ENCODE data around the gene PCSK7. TPM values are rescaled to one million over a fixed set of nuclear protein-coding genes. Genes with fewer than 3 reads are reported as not detected.

PCSK7 gene
- total and polyA plus RNA-seq, 2 donors (not counting 3 experiments of a cell fraction or from before 2014, with no cell fraction given): 40.8 to 72.7 TPM

DNA sequence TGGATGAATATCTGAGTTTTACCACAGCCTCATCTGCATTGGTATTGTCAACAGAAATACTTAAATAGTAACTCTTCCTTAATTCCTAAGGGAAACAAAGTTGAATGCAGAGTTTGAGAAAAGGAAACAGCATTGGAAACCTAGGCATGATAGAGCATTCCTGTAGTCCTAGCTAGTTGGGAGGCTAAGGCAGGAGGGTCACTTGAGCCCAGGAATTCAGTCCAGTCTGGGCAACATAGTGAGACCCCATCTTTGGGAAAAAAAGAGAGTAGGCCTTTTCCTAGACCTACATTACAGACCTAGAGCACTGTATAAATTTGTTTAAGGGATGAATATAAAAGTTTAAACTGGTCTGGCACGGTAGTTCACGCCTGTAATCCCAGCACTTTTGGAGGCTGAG lies 74.4 kb downstream of the PCSK7 start:
- Histone ChIP-seq H3K4me3 (replicated peaks in 1 of 3; ENCODE audit: insufficient read depth in 1 of 3, low read depth in 1 of 3, low read length in 3 of 3) (no peak overlapping the region), H3K27me3 (ENCODE audit: control insufficient read depth in 2 of 2, insufficient read depth in 2 of 2, low read length in 2 of 2) (no peaks in the 10 kb centered on the region), H3K79me2 (ENCODE audit: control insufficient read depth, insufficient read depth, low read length) (peaks cover 76% of the 10 kb centered on the region), H3K9ac (replicated peaks; ENCODE audit: extremely low read depth, insufficient read depth, low read length) (no peak overlapping the region), H3K4me1 (ENCODE audit: control insufficient read depth, extremely low read depth, insufficient read depth, low read length) (no peaks in the 10 kb centered on the region), H4K20me1 (replicated peaks; ENCODE audit: control insufficient read depth, extremely low read depth, insufficient read depth, low read length) (peaks cover 9% of the 10 kb centered on the region), H2AFZ (ENCODE audit: low read depth, low read length) (no peak overlapping the region), H3K9me1 (replicated peaks; ENCODE audit: control insufficient read depth, extremely low read depth, insufficient read depth, low read length) (no peaks in the 10 kb centered on the region), H3K27ac (ENCODE audit: insufficient read depth, low read depth, low read length) (no peak overlapping the region), H3K36me3 (ENCODE audit: control insufficient read depth in 2 of 2, extremely low read depth in 1 of 2, insufficient read depth in 2 of 2, low read length in 2 of 2) (peaks cover 10 to 18% of the 10 kb centered on the region in 2 experiments), H3K4me2 (ENCODE audit: insufficient read depth, low read length) (no peak overlapping the region), H3K9me3 (replicated peaks; ENCODE audit: control insufficient read depth, insufficient read depth, low read length) (no peaks in the 10 kb centered on the region)
- BruUV-seq (replicated peaks): no TSS peak
- no peak for FAIRE-seq
- intact Hi-C loops (cut with micrococcal nuclease) (no loop called here), dilution Hi-C loops (cut with MboI; ENCODE audit: extremely low pct_ligation_motif_present, low sequenced_read_pairs) (no loop called here)
- TF ChIP-seq MYC (IDR thresholded peaks at IDR 0.05; ENCODE audit: low read depth, low read length): no peak
- no peak for TF ChIP-seq JUN (IDR thresholded peaks at IDR 0.05; ENCODE audit: borderline replicate concordance, insufficient read depth, insufficient read length, low read depth)
- TF ChIP-seq POLR2A (IDR thresholded peaks at IDR 0.05; ENCODE audit: low read depth, low read length): no peak
- TF ChIP-seq, protein P1, sequence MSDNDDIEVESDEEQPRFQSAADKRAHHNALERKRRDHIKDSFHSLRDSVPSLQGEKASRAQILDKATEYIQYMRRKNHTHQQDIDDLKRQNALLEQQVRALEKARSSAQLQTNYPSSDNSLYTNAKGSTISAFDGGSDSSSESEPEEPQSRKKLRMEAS (IDR thresholded peaks at IDR 0.05; ENCODE audit: insufficient read depth, insufficient read length): no peak
- no peak for DNase-seq (ENCODE audit: low read depth, low spot score)
- ChIA-PET CTCF (interaction anchor here (0.5 to 1.3 kb wide), 4 partner anchors 12 to 1839 kb away, joined by 3 to 7 read pairs (median 4); no protein-coding TSS in a partner anchor), POLR2A (no interaction called here)

DNA sequence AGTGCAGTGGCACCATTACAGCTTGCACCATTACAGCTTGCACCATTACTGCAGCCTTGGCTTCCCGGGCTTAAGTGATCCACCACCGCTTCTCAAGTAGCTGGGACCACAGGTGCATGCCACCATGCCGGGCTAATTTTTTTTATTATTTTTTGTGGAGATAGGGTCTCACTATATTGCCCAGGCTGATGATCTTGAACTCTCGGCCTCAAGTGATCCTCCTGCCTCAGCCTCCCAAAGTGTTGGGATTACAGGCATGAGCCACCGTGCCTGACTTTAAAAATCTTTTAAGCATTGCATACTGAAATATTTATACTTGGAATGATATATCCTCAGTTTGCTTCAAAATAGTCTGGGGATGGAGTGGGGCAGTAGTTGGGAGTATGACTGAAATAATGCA lies 77.4 kb downstream of the PCSK7 start:
- H3K27me3 ChIP-seq (ENCODE audit: control insufficient read depth in 2 of 2, insufficient read depth in 2 of 2, low read length in 2 of 2): no peaks in the 10 kb centered on the region
- H3K4me1 ChIP-seq (ENCODE audit: control insufficient read depth, extremely low read depth, insufficient read depth, low read length): no peaks in the 10 kb centered on the region
- no peak overlapping the region for H3K9ac ChIP-seq (replicated peaks; ENCODE audit: extremely low read depth, insufficient read depth, low read length)
- FAIRE-seq: no peak
- no peak for DNase-seq (ENCODE audit: low read depth, low spot score)
- peaks cover 93% of the 10 kb centered on the region for H3K79me2 ChIP-seq (ENCODE audit: control insufficient read depth, insufficient read depth, low read length)
- POLR2A ChIA-PET: no interaction called here
- CTCF ChIA-PET: no interaction called here
- no peaks in the 10 kb centered on the region for H3K9me3 ChIP-seq (replicated peaks; ENCODE audit: control insufficient read depth, insufficient read depth, low read length)
- dilution Hi-C loops (cut with MboI; ENCODE audit: extremely low pct_ligation_motif_present, low sequenced_read_pairs): no loop called here
- no peaks in the 10 kb centered on the region for H3K9me1 ChIP-seq (replicated peaks; ENCODE audit: control insufficient read depth, extremely low read depth, insufficient read depth, low read length)
- no TSS peak for BruUV-seq (replicated peaks)
- no peak overlapping the region for H3K27ac ChIP-seq (ENCODE audit: insufficient read depth, low read depth, low read length)
- H4K20me1 ChIP-seq (replicated peaks; ENCODE audit: control insufficient read depth, extremely low read depth, insufficient read depth, low read length): peaks cover 10% of the 10 kb centered on the region
- TF ChIP-seq, protein P1 (IDR thresholded peaks at IDR 0.05; ENCODE audit: insufficient read depth, insufficient read length): no peak
- TF ChIP-seq, protein P2, sequence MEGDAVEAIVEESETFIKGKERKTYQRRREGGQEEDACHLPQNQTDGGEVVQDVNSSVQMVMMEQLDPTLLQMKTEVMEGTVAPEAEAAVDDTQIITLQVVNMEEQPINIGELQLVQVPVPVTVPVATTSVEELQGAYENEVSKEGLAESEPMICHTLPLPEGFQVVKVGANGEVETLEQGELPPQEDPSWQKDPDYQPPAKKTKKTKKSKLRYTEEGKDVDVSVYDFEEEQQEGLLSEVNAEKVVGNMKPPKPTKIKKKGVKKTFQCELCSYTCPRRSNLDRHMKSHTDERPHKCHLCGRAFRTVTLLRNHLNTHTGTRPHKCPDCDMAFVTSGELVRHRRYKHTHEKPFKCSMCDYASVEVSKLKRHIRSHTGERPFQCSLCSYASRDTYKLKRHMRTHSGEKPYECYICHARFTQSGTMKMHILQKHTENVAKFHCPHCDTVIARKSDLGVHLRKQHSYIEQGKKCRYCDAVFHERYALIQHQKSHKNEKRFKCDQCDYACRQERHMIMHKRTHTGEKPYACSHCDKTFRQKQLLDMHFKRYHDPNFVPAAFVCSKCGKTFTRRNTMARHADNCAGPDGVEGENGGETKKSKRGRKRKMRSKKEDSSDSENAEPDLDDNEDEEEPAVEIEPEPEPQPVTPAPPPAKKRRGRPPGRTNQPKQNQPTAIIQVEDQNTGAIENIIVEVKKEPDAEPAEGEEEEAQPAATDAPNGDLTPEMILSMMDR (IDR thresholded peaks at IDR 0.05; ENCODE audit: extremely low read depth in 1 of 2, insufficient read depth in 1 of 2, low read depth in 1 of 2, low read length in 2 of 2): no peak
- no peak for TF ChIP-seq FOS (IDR thresholded peaks at IDR 0.05; ENCODE audit: borderline replicate concordance, insufficient read depth, low read length)
- TF ChIP-seq GATA2 (IDR thresholded peaks at IDR 0.05; ENCODE audit: insufficient read depth, insufficient read length, low read depth, low read length): no peak
- no peak for TF ChIP-seq POLR2AphosphoS5 (IDR thresholded peaks at IDR 0.05; ENCODE audit: insufficient read depth, low read depth, low read length)
- TF ChIP-seq POLR2A (IDR thresholded peaks at IDR 0.05; ENCODE audit: low read depth, low read length): no peak
- TF ChIP-seq JUN (IDR thresholded peaks at IDR 0.05; ENCODE audit: borderline replicate concordance, insufficient read depth, insufficient read length, low read depth): no peak
- no peak for TF ChIP-seq EZH2 (IDR thresholded peaks at IDR 0.05; ENCODE audit: borderline replicate concordance, low read depth, low read length, severe bottlenecking)
- TF ChIP-seq MYC (IDR thresholded peaks at IDR 0.05; ENCODE audit: low read depth, low read length): no peak
- H3K4me2 ChIP-seq (ENCODE audit: insufficient read depth, low read length): no peak overlapping the region
- intact Hi-C loops (cut with micrococcal nuclease): no loop called here
- no peak overlapping the region for H3K4me3 ChIP-seq (replicated peaks in 1 of 3; ENCODE audit: insufficient read depth in 1 of 3, low read depth in 1 of 3, low read length in 3 of 3)
- peaks cover 6 to 9% of the 10 kb centered on the region in 2 experiments for H3K36me3 ChIP-seq (ENCODE audit: control insufficient read depth in 2 of 2, extremely low read depth in 1 of 2, insufficient read depth in 2 of 2, low read length in 2 of 2)
- H2AFZ ChIP-seq (ENCODE audit: low read depth, low read length): no peak overlapping the region
